ENCODE results near the gene CMPK1.

- TF ChIP-seq GATA2 (IDR thresholded peaks at IDR 0.05; ENCODE audit: low read depth, low read length), result no peak
- no peak for TF ChIP-seq GATA3 (IDR thresholded peaks at IDR 0.05; ENCODE audit: low read depth, low read length)
Measured at GRCh38 chr1:47330212-47330611, 3.4 kb upstream of the CMPK1 start.

Data from SH-SY5Y (cell line).